HG03378 (cell line): ENCODE results near the gene ASCC2.
"Not testable (repeated sequence)": the region's sequence is repeated elsewhere in the genome, so short reads cannot be mapped to it uniquely, and the experiment has no call there.

Source experiments
- ATAC-seq: cut with Tn5 transposase; IDR thresholded peaks from one replicate; pipeline ENCODE4 v1.9.1; 2021; ENCODE audit warnings: mild to moderate bottlenecking, moderate library complexity; ENCODE audit not compliant: unreplicated experiment

ASCC2 gene

GRCh38 chr22:29758068-29758622, 79.9 kb downstream of the ASCC2 start:
- no peak for ATAC-seq

GRCh38 chr22:29757096-29757495, 81.0 kb downstream of the ASCC2 start:
- no peak for ATAC-seq

GRCh38 chr22:29756341-29756740, 81.7 kb downstream of the ASCC2 start:
- no peak for ATAC-seq

- ATAC-seq, result no peak
Observed at GRCh38 chr22:29755889-29756288, 82.2 kb downstream of the ASCC2 start.

- ATAC-seq, result not testable (repeated sequence)
Observed at GRCh38 chr22:29754658-29755395, 83.2 kb downstream of the ASCC2 start.

GRCh38 chr22:29753808-29754657, 84.0 kb downstream of the ASCC2 start:
- ATAC-seq, result no peak

- no peak for ATAC-seq
Observed at GRCh38 chr22:29751669-29752068, 86.4 kb downstream of the ASCC2 start.

GRCh38 chr22:29750559-29751538, 87.2 kb downstream of the ASCC2 start:
- no peak for ATAC-seq

GRCh38 chr22:29750029-29750428, 88.0 kb downstream of the ASCC2 start:
- no peak for ATAC-seq

- no peak for ATAC-seq
Observed at GRCh38 chr22:29748248-29748893, 89.7 kb downstream of the ASCC2 start.

- no peak for ATAC-seq
Observed at GRCh38 chr22:29747832-29748231, 90.2 kb downstream of the ASCC2 start.

GRCh38 chr22:29744902-29745301, 93.2 kb downstream of the ASCC2 start:
- no peak for ATAC-seq

- ATAC-seq, result no peak
Observed at GRCh38 chr22:29742326-29742725, 95.7 kb downstream of the ASCC2 start.

GRCh38 chr22:29741926-29742325, 96.1 kb downstream of the ASCC2 start:
- ATAC-seq, result no peak

- ATAC-seq, result no peak
Observed at GRCh38 chr22:29740216-29740615, 97.9 kb downstream of the ASCC2 start.

GRCh38 chr22:29739346-29739875, 98.7 kb downstream of the ASCC2 start:
- no peak for ATAC-seq
